ENCODE results near the gene MZT2A. TPM values are rescaled to one million over a fixed set of nuclear protein-coding genes. Genes with fewer than 3 reads are reported as not detected.
"Not testable (repeated sequence)": the region's sequence is repeated elsewhere in the genome, so short reads cannot be mapped to it uniquely, and the experiment has no call there.

The MZT2A gene
- polyA plus RNA-seq, 1 experiment = 30.9 TPM

GRCh38 chr2:131482506-131483155 is 9.6 kb downstream of the MZT2A start:
- H3K27ac ChIP-seq (ENCODE audit: low read depth, low read length); H3K27me3 ChIP-seq (ENCODE audit: control insufficient read depth, insufficient read depth, low read length); CTCF ChIA-PET; DNase-seq (ENCODE audit: low read depth, low spot score); H3K9me3 ChIP-seq (ENCODE audit: control insufficient read depth, insufficient read depth, low read length); POLR2A ChIA-PET; H3K4me3 ChIP-seq (ENCODE audit: low read depth, low read length): not testable (repeated sequence)

GRCh38 chr2:131480351-131480750 is 11.8 kb downstream of the MZT2A start:
- H3K27ac ChIP-seq (ENCODE audit: low read depth, low read length); H3K4me3 ChIP-seq (ENCODE audit: low read depth, low read length); H3K9me3 ChIP-seq (ENCODE audit: control insufficient read depth, insufficient read depth, low read length); CTCF ChIA-PET; POLR2A ChIA-PET; H3K27me3 ChIP-seq (ENCODE audit: control insufficient read depth, insufficient read depth, low read length); DNase-seq (ENCODE audit: low read depth, low spot score): not testable (repeated sequence)

- H3K27me3 ChIP-seq (ENCODE audit: control insufficient read depth, insufficient read depth, low read length); DNase-seq (ENCODE audit: low read depth, low spot score); H3K27ac ChIP-seq (ENCODE audit: low read depth, low read length); H3K9me3 ChIP-seq (ENCODE audit: control insufficient read depth, insufficient read depth, low read length); CTCF ChIA-PET; POLR2A ChIA-PET; H3K4me3 ChIP-seq (ENCODE audit: low read depth, low read length): not testable (repeated sequence)
These were observed 13.2 kb downstream of the MZT2A start for GRCh38 chr2:131478850-131479461.

- H3K27me3 ChIP-seq (ENCODE audit: control insufficient read depth, insufficient read depth, low read length); DNase-seq (ENCODE audit: low read depth, low spot score); H3K9me3 ChIP-seq (ENCODE audit: control insufficient read depth, insufficient read depth, low read length); H3K4me3 ChIP-seq (ENCODE audit: low read depth, low read length); POLR2A ChIA-PET; CTCF ChIA-PET; H3K27ac ChIP-seq (ENCODE audit: low read depth, low read length): not testable (repeated sequence)
These were observed 13.9 kb downstream of the MZT2A start for GRCh38 chr2:131478074-131478849.

- POLR2A ChIA-PET; DNase-seq (ENCODE audit: low read depth, low spot score); H3K4me3 ChIP-seq (ENCODE audit: low read depth, low read length); H3K27me3 ChIP-seq (ENCODE audit: control insufficient read depth, insufficient read depth, low read length); H3K27ac ChIP-seq (ENCODE audit: low read depth, low read length); CTCF ChIA-PET; H3K9me3 ChIP-seq (ENCODE audit: control insufficient read depth, insufficient read depth, low read length): not testable (repeated sequence)
These were observed 15.0 kb downstream of the MZT2A start for GRCh38 chr2:131477227-131477626.

GRCh38 chr2:131476363-131476762 is 15.8 kb downstream of the MZT2A start:
- H3K9me3 ChIP-seq (ENCODE audit: control insufficient read depth, insufficient read depth, low read length); H3K27me3 ChIP-seq (ENCODE audit: control insufficient read depth, insufficient read depth, low read length); H3K27ac ChIP-seq (ENCODE audit: low read depth, low read length); POLR2A ChIA-PET; DNase-seq (ENCODE audit: low read depth, low spot score); CTCF ChIA-PET; H3K4me3 ChIP-seq (ENCODE audit: low read depth, low read length): not testable (repeated sequence)

GRCh38 chr2:131475831-131476230 is 16.4 kb downstream of the MZT2A start, which contains the start of gene TUBA3D:
Gene TUBA3D, plus strand, starts transcription at chr2:131476119. Its CDS starts 81 bp downstream, at chr2:131476200.
- ChIA-PET POLR2A (no interaction called here), CTCF (no interaction called here)
- no peak within 1 kb of the TSS for H3K27ac ChIP-seq (ENCODE audit: low read depth, low read length)
- DNase-seq (ENCODE audit: low read depth, low spot score) = no peak
- H3K27me3 ChIP-seq (ENCODE audit: control insufficient read depth, insufficient read depth, low read length) = no peaks in the 10 kb centered on the region
- no peak for TF ChIP-seq CTCF (IDR thresholded peaks at IDR 0.05; ENCODE audit: low read depth, low read length)
- H3K4me3 ChIP-seq (ENCODE audit: low read depth, low read length) = no peak within 1 kb of the TSS
- H3K9me3 ChIP-seq (ENCODE audit: control insufficient read depth, insufficient read depth, low read length) = peaks cover 8% of the 10 kb centered on the region; the same call in 1 of the 2 replicates

GRCh38 chr2:131473266-131473665 is 18.9 kb downstream of the MZT2A start:
- CTCF ChIA-PET; H3K27ac ChIP-seq (ENCODE audit: low read depth, low read length); POLR2A ChIA-PET; H3K9me3 ChIP-seq (ENCODE audit: control insufficient read depth, insufficient read depth, low read length); H3K4me3 ChIP-seq (ENCODE audit: low read depth, low read length); H3K27me3 ChIP-seq (ENCODE audit: control insufficient read depth, insufficient read depth, low read length); DNase-seq (ENCODE audit: low read depth, low spot score): not testable (repeated sequence)

GRCh38 chr2:131471624-131472023 is 20.6 kb downstream of the MZT2A start:
- H3K27ac ChIP-seq (ENCODE audit: low read depth, low read length); DNase-seq (ENCODE audit: low read depth, low spot score); CTCF ChIA-PET; H3K4me3 ChIP-seq (ENCODE audit: low read depth, low read length); H3K9me3 ChIP-seq (ENCODE audit: control insufficient read depth, insufficient read depth, low read length); H3K27me3 ChIP-seq (ENCODE audit: control insufficient read depth, insufficient read depth, low read length); POLR2A ChIA-PET: not testable (repeated sequence)

GRCh38 chr2:131470944-131471343 is 21.3 kb downstream of the MZT2A start:
- DNase-seq (ENCODE audit: low read depth, low spot score); CTCF ChIA-PET; H3K4me3 ChIP-seq (ENCODE audit: low read depth, low read length); H3K9me3 ChIP-seq (ENCODE audit: control insufficient read depth, insufficient read depth, low read length); H3K27me3 ChIP-seq (ENCODE audit: control insufficient read depth, insufficient read depth, low read length); H3K27ac ChIP-seq (ENCODE audit: low read depth, low read length); POLR2A ChIA-PET: not testable (repeated sequence)

- H3K27ac ChIP-seq (ENCODE audit: low read depth, low read length); H3K9me3 ChIP-seq (ENCODE audit: control insufficient read depth, insufficient read depth, low read length); H3K4me3 ChIP-seq (ENCODE audit: low read depth, low read length); POLR2A ChIA-PET; DNase-seq (ENCODE audit: low read depth, low spot score); CTCF ChIA-PET; H3K27me3 ChIP-seq (ENCODE audit: control insufficient read depth, insufficient read depth, low read length): not testable (repeated sequence)
These were observed 24.5 kb downstream of the MZT2A start for GRCh38 chr2:131467722-131468121.

Measured in AG04450 (cell line).